Liver (tissue), 9 donors: ENCODE measurements around the gene OPRL1. TPM values are rescaled to one million over a fixed set of nuclear protein-coding genes. Genes with fewer than 3 reads are reported as not detected.

ENCODE experiments used
- DNase-seq: peaks from one replicate; pipeline ENCODE4 v3.0.0-alpha.2; 2017; ENCODE audit warnings: low spot score
- H3K27ac ChIP-seq, 2 donors: one replicate each; pipeline ENCODE4 v1.7.0; 2013; ENCODE audit warnings: inconsistent platforms in 2 of 2, low read length in 2 of 2, control low read depth in 1 of 2, low read depth in 1 of 2, mild to moderate bottlenecking in 1 of 2
- H3K27me3 ChIP-seq, 4 donors: one replicate each; pipeline versions ENCODE4 v1.6.1 to v1.7.0; 2013; ENCODE audit warnings: low read length in 3 of 4, inconsistent platforms in 1 of 4, mild to moderate bottlenecking in 1 of 4, moderate library complexity in 1 of 4; ENCODE audit not compliant: control insufficient read depth in 4 of 4, insufficient read depth in 4 of 4
- H3K36me3 ChIP-seq, 4 donors: one replicate each; pipeline versions ENCODE4 v1.6.1 to v1.7.0; 2013; ENCODE audit warnings: low read length in 3 of 4, mild to moderate bottlenecking in 3 of 4, low read depth in 1 of 4, moderate library complexity in 1 of 4; ENCODE audit not compliant: control insufficient read depth in 4 of 4, insufficient read depth in 3 of 4
- H3K4me1 ChIP-seq, 4 donors: one replicate each; pipeline versions ENCODE4 v1.6.1 to v1.7.0; 2013; ENCODE audit warnings: low read length in 3 of 4, mild to moderate bottlenecking in 3 of 4, moderate library complexity in 1 of 4; ENCODE audit not compliant: control insufficient read depth in 4 of 4, insufficient read depth in 4 of 4
- H3K4me3 ChIP-seq, 3 donors: one replicate each; pipeline versions ENCODE4 v1.6.1 to v1.7.0; 2013; ENCODE audit warnings: low read length in 3 of 3, control low read depth in 1 of 3, low read depth in 1 of 3, mild to moderate bottlenecking in 1 of 3
- H3K9ac ChIP-seq, 2 donors: one replicate each; pipeline ENCODE4 v1.7.0; 2013; ENCODE audit warnings: low read length in 2 of 2, mild to moderate bottlenecking in 2 of 2, moderate library complexity in 2 of 2, control low read depth in 1 of 2, low read depth in 1 of 2
- H3K9me3 ChIP-seq, 4 donors: one replicate each; pipeline versions ENCODE4 v1.6.1 to v1.7.0; 2013; ENCODE audit warnings: low read length in 3 of 4; ENCODE audit not compliant: control insufficient read depth in 4 of 4
- ATF3 ChIP-seq: IDR thresholded peaks from 2 replicates; pipeline ENCODE4 v1.6.1; 2016; ENCODE audit warnings: antibody characterized with exemption
- EGR1 ChIP-seq, 2 donors: IDR thresholded peaks; 2 replicates each; pipeline ENCODE4 v1.6.1; 2016 to 2018; ENCODE audit warnings: antibody characterized with exemption in 2 of 2, low read depth in 2 of 2
- FOXA1 ChIP-seq: IDR thresholded peaks from 2 replicates; pipeline ENCODE4 v1.6.1; 2016; ENCODE audit warnings: antibody characterized with exemption
- FOXA2 ChIP-seq: IDR thresholded peaks from 2 replicates; pipeline ENCODE4 v1.6.1; 2016; ENCODE audit warnings: antibody characterized with exemption
- GABPA ChIP-seq, 2 donors: IDR thresholded peaks in 1 of 2; conservative IDR thresholded peaks in 1 of 2; 2 replicates each; pipeline ENCODE4 v1.6.1; 2016; ENCODE audit warnings: antibody characterized with exemption in 2 of 2, mild to moderate bottlenecking in 1 of 2, moderate library complexity in 1 of 2
- HNF4A ChIP-seq, 2 donors: conservative IDR thresholded peaks; 2 replicates each; pipeline ENCODE4 v1.6.1; 2016; ENCODE audit warnings: antibody characterized with exemption in 2 of 2, mild to moderate bottlenecking in 2 of 2
- HNF4G ChIP-seq: IDR thresholded peaks from 2 replicates; pipeline ENCODE4 v1.6.1; 2016; ENCODE audit warnings: antibody characterized with exemption
- JUND ChIP-seq, 2 donors: IDR thresholded peaks; 2 replicates each; pipeline ENCODE4 v1.6.1; 2016; ENCODE audit warnings: antibody characterized with exemption in 2 of 2
- MAX ChIP-seq: IDR thresholded peaks from 2 replicates; pipeline ENCODE4 v1.6.1; 2016; ENCODE audit warnings: antibody characterized with exemption
- NR2F2 ChIP-seq: IDR thresholded peaks from 2 replicates; pipeline ENCODE4 v1.6.1; 2016; ENCODE audit warnings: antibody characterized with exemption
- RAD21 ChIP-seq, 2 donors: IDR thresholded peaks; 2 replicates each; pipeline ENCODE4 v1.6.1; 2016; ENCODE audit warnings: antibody characterized with exemption in 2 of 2, mild to moderate bottlenecking in 2 of 2
- REST ChIP-seq: IDR thresholded peaks from 2 replicates; pipeline ENCODE4 v1.6.1; 2016; ENCODE audit warnings: antibody characterized with exemption, mild to moderate bottlenecking
- TAF1 ChIP-seq: conservative IDR thresholded peaks from 2 replicates; pipeline ENCODE4 v1.6.1; 2016; ENCODE audit warnings: antibody characterized with exemption, mild to moderate bottlenecking
- YY1 ChIP-seq: IDR thresholded peaks from 2 replicates; pipeline ENCODE4 v1.6.1; 2016; ENCODE audit warnings: antibody characterized with exemption, mild to moderate bottlenecking
- ZBTB33 ChIP-seq: IDR thresholded peaks from 2 replicates; pipeline ENCODE4 v1.6.1; 2016; ENCODE audit warnings: antibody characterized with exemption
- WGBS: extraction: QIAGEN DNeasy Blood & Tissue Kit; methylation state at CpG from one replicate; pipeline ENCODE4 v1.1.7; 2013; 5-methylcytosine and 5-hydroxymethylcytosine counted together
- polyA plus RNA-seq, 2 donors: library from polyadenylated mRNA; stranded (reverse) in 1 of 2; unstranded in 1 of 2; fragments of 200-250 nt in 1 of 2; fragments of >200 nt in 1 of 2; fragmentation: Nextera tagmentation in 1 of 2; extraction: Ambion mirVana in 1 of 2; gene quantifications; one replicate each; pipeline versions ENCODE4 v1.2.1 to v1.2.3, GENCODE V29; 2013 to 2015
- total RNA-seq, 2 donors: library from RNA; depleted of rRNA; stranded (reverse); fragments of >200 nt; gene quantifications; one replicate each; pipeline ENCODE4 v1.2.3, GENCODE V29; 2014
- donor health status: healthy.
- donor health status: healthy.
- donor health status: healthy.
- donor health status: healthy.
- donor health status: healthy.

Gene OPRL1
- total and polyA plus RNA-seq, 4 donors = 0.04 to 0.79 (median 0.35) TPM

DNA sequence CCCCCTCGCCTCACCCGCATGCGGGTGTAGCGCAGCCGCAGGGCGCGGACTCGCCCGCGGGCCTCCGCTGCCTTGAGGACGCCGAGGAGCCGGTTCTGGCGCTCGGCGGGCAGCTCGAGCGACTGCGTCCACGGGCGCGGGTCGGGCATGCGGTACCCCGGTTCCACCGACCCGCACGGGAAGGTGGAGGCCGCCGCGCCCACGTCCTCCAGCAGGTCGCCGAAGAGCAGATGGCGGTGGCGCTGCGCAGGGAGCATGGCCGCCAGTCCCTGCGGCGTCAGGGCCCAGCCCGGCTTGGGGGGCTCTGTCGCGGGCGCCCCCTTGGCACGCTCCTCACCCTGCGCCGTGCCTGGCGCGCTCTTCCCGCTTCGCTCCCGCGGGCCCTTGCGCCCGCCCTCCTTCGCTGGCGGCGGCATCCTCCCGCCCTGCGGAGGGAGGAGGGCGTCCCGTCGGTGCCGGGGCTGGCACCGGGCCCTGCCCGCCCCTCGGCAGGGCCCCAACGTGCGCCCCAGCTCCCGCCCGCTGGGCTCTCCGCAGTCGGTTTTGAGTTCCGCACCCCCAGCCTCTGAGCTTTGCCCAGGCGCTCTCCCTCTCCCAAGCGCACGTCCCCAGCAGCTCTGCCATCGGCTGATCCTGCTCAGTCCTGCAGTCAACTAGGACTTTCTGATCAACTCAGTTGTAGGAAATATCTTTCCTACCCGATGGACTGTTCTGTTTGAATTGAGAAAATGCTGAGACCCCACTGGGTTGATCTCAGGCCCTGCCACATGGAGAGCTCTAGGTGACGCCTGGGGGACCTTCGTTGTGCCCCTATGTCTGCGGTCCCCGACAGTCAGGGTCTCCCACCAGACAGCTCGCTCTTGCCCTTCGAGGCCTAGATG, 4.2 kb downstream of the OPRL1 start, which contains the start of gene LKAAEAR1:
TSS of gene LKAAEAR1 (minus strand) at position 595 of the 881 bp plus-strand sequence. CDS start at position 416, 179 bp downstream.
- Histone ChIP-seq H3K36me3 (no peaks in the 10 kb centered on the region), H3K27ac (no peak within 1 kb of the TSS), H3K4me1 (peaks cover 10 to 23% (median 16%) of the 10 kb centered on the region in 4 donors), H3K9me3 (no peaks in the 10 kb centered on the region), H3K4me3 (peak within 1 kb of the TSS in 2 of 3 donors; percentile 16 to 53), H3K27me3 (peaks cover 0 to 6% (median 0%) of the 10 kb centered on the region in 4 donors), H3K9ac (no peak within 1 kb of the TSS)
- no peak for DNase-seq
- 3% methylated on average over 86 of the region's 86 CpGs for WGBS
- no peak for TF ChIP-seq FOXA2
- TF ChIP-seq YY1 = no peak
- TF ChIP-seq MAX = no peak
- no peak for TF ChIP-seq HNF4A (conservative IDR thresholded peaks at IDR 0.05)
- no peak for TF ChIP-seq JUND (IDR thresholded peaks at IDR 0.05)
- TF ChIP-seq HNF4G = no peak
- TF ChIP-seq TAF1 = no peak
- TF ChIP-seq REST = no peak
- no peak for TF ChIP-seq EGR1 (IDR thresholded peaks at IDR 0.05; ENCODE audit: low read depth in 2 of 2)
- no peak for TF ChIP-seq GABPA (IDR thresholded peaks at IDR 0.05 in 1 of 2, conservative IDR thresholded peaks at IDR 0.05 in 1 of 2)

GRCh38 chr20:64084685-64085152, 4.8 kb downstream of the OPRL1 start:
- H3K9ac ChIP-seq = no peak overlapping the region
- 10% methylated on average over 23 of the region's 23 CpGs for WGBS
- no peak for DNase-seq
- TF ChIP-seq NR2F2 = no peak
- H3K36me3 ChIP-seq = no peaks in the 10 kb centered on the region
- no peak overlapping the region for H3K27ac ChIP-seq
- no peaks in the 10 kb centered on the region for H3K9me3 ChIP-seq
- peaks cover 6 to 16% (median 12%) of the 10 kb centered on the region in 4 donors for H3K4me1 ChIP-seq
- H3K4me3 ChIP-seq = no peak overlapping the region
- peaks cover 0 to 6% (median 0%) of the 10 kb centered on the region in 4 donors for H3K27me3 ChIP-seq

DNA sequence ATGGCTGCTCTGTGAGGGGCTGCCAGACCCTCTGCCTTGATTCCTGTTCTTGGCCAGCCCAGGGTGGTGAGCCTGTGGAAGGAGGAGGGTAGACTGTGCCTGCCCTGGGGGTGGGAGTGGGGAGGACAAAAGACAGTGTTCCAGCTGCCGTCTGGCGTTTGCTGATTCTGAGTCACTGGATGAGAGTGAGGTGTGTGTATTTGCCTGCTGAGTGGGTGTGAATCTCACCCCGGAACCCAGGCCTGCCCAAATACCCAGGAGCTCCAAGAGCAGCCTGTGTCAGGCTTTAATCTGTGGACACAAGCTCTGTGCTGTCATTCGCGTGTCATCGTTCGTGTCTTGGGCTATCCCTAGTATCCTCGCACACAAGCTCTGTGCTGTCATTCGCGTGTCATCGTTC, 6.9 kb downstream of the OPRL1 start:
- Histone ChIP-seq H3K27me3 (peaks cover 0 to 6% (median 0%) of the 10 kb centered on the region in 4 donors), H3K36me3 (no peaks in the 10 kb centered on the region)
- TF ChIP-seq EGR1 (IDR thresholded peaks at IDR 0.05; ENCODE audit: low read depth in 2 of 2) = no peak
- TF ChIP-seq HNF4A (conservative IDR thresholded peaks at IDR 0.05) = no peak
- no peak for TF ChIP-seq GABPA (IDR thresholded peaks at IDR 0.05 in 1 of 2, conservative IDR thresholded peaks at IDR 0.05 in 1 of 2)
- TF ChIP-seq JUND (IDR thresholded peaks at IDR 0.05) = no peak
- no peak for TF ChIP-seq FOXA2
- TF ChIP-seq ZBTB33 = no peak
- no peak for TF ChIP-seq ATF3
- no peak for TF ChIP-seq NR2F2
- TF ChIP-seq FOXA1 = no peak
- no peak for TF ChIP-seq YY1
- TF ChIP-seq REST = no peak
- TF ChIP-seq RAD21 (IDR thresholded peaks at IDR 0.05) = no peak
- TF ChIP-seq MAX = no peak

More for the DNA sequence above, 6.9 kb downstream of the OPRL1 start:
- H3K9me3 ChIP-seq = no peaks in the 10 kb centered on the region
- DNase-seq = no peak
- no peak overlapping the region for H3K4me3 ChIP-seq
- no peak overlapping the region for H3K9ac ChIP-seq
- H3K4me1 ChIP-seq = peaks cover 6 to 16% (median 10%) of the 10 kb centered on the region in 4 donors
- 94% methylated on average over 8 of the region's 11 CpGs for WGBS
- no peak overlapping the region for H3K27ac ChIP-seq
